RWPE2 (cell line): ENCODE results near the gene MEF2A.

ENCODE experiments used
- ATAC-seq: fragments of 200-7000 bp; cut with Tn5 transposase; 3 replicates; pipeline ENCODE4 v1.9.1; 2021; ENCODE audit warnings: low read depth
- DNase-seq: peaks from one replicate; pipeline ENCODE4 v3.0.0-alpha.2; 2020; ENCODE audit warnings: low spot score
- H3K27ac ChIP-seq: fragments of 450-650 bp; 2 replicates; pipeline ENCODE4 v1.5.1; 2017; ENCODE audit warnings: mild to moderate bottlenecking; ENCODE audit not compliant: poor library complexity, severe bottlenecking
- H3K27me3 ChIP-seq: fragments of 250-450 bp; sonication (Bioruptor Pico); 2 replicates; pipeline ENCODE4 v1.5.1; 2021; ENCODE audit warnings: mild to moderate bottlenecking, moderate library complexity; ENCODE audit not compliant: insufficient read depth, poor library complexity, severe bottlenecking
- H3K36me3 ChIP-seq: fragments of 250-450 bp; sonication (Bioruptor Pico); 2 replicates; pipeline ENCODE4 v1.5.1; 2020; ENCODE audit warnings: low read depth, mild to moderate bottlenecking, moderate library complexity
- H3K4me1 ChIP-seq: fragments of 250-450 bp; sonication (Bioruptor Pico); 2 replicates; pipeline ENCODE4 v1.5.1; 2021; ENCODE audit warnings: mild to moderate bottlenecking, moderate library complexity; ENCODE audit not compliant: insufficient read depth, poor library complexity, severe bottlenecking
- H3K4me3 ChIP-seq: fragments of 250-450 bp; sonication (Bioruptor Pico); 2 replicates; pipeline ENCODE4 v1.5.1; 2021; ENCODE audit warnings: mild to moderate bottlenecking, moderate library complexity; ENCODE audit not compliant: severe bottlenecking
- H3K9me3 ChIP-seq: fragments of 250-450 bp; sonication (Bioruptor Pico); 2 replicates; pipeline ENCODE4 v1.5.1; 2021; ENCODE audit warnings: mild to moderate bottlenecking, moderate library complexity; ENCODE audit not compliant: severe bottlenecking
- TF ChIP-seq, protein P1 (sequence below): fragments of 450-650 bp; IDR thresholded peaks from one replicate; pipeline ENCODE4 v1.5.1; 2017; ENCODE audit warnings: mild to moderate bottlenecking, moderate library complexity; ENCODE audit not compliant: poor library complexity, severe bottlenecking

The MEF2A gene

DNA sequence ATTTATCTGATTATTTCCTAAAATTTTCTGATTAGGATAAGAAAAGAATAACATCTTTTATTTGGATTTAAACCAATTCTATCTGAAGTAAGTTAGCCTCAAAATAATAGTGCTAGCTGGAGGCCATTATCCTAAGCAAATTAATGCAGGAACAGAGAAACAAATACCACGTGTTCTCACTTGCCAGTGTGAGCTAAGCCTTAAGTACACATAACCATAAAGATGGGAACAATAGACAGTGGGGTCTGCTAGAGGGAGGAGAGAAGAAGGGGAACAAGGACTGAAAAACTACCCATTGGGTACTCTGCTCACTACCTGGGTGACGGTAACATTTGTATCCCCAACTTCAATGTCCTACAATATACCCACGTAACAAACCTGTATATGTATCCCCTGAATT lies 198.7 kb downstream of the MEF2A start:
- Histone ChIP-seq H3K4me3 (no peak overlapping the region), H3K36me3 (no peaks in the 10 kb centered on the region), H3K27ac (no peak overlapping the region), H3K27me3 (no peaks in the 10 kb centered on the region), H3K9me3 (no peaks in the 10 kb centered on the region), H3K4me1 (peaks cover 2% of the 10 kb centered on the region)
- no peak for DNase-seq
- no peak for ATAC-seq
- TF ChIP-seq, protein P1, sequence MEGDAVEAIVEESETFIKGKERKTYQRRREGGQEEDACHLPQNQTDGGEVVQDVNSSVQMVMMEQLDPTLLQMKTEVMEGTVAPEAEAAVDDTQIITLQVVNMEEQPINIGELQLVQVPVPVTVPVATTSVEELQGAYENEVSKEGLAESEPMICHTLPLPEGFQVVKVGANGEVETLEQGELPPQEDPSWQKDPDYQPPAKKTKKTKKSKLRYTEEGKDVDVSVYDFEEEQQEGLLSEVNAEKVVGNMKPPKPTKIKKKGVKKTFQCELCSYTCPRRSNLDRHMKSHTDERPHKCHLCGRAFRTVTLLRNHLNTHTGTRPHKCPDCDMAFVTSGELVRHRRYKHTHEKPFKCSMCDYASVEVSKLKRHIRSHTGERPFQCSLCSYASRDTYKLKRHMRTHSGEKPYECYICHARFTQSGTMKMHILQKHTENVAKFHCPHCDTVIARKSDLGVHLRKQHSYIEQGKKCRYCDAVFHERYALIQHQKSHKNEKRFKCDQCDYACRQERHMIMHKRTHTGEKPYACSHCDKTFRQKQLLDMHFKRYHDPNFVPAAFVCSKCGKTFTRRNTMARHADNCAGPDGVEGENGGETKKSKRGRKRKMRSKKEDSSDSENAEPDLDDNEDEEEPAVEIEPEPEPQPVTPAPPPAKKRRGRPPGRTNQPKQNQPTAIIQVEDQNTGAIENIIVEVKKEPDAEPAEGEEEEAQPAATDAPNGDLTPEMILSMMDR: no peak
